DND-41 (cell line): ENCODE measurements around the gene SCN5A.

ENCODE experiments used
- EZH2 ChIP-seq: IDR thresholded peaks from 3 replicates; pipeline ENCODE4 v1.6.1; 2012; ENCODE audit warnings: borderline replicate concordance, low read depth, mild to moderate bottlenecking, moderate library complexity, low read length, inconsistent platforms; ENCODE audit not compliant: severe bottlenecking
- TF ChIP-seq, protein P1 (sequence below): IDR thresholded peaks from 2 replicates; pipeline ENCODE4 v1.5.1; 2012; ENCODE audit warnings: borderline replicate concordance, low read length, moderate library complexity, mild to moderate bottlenecking; ENCODE audit not compliant: poor library complexity, severe bottlenecking; ENCODE audit errors: extremely low read depth

DNA sequence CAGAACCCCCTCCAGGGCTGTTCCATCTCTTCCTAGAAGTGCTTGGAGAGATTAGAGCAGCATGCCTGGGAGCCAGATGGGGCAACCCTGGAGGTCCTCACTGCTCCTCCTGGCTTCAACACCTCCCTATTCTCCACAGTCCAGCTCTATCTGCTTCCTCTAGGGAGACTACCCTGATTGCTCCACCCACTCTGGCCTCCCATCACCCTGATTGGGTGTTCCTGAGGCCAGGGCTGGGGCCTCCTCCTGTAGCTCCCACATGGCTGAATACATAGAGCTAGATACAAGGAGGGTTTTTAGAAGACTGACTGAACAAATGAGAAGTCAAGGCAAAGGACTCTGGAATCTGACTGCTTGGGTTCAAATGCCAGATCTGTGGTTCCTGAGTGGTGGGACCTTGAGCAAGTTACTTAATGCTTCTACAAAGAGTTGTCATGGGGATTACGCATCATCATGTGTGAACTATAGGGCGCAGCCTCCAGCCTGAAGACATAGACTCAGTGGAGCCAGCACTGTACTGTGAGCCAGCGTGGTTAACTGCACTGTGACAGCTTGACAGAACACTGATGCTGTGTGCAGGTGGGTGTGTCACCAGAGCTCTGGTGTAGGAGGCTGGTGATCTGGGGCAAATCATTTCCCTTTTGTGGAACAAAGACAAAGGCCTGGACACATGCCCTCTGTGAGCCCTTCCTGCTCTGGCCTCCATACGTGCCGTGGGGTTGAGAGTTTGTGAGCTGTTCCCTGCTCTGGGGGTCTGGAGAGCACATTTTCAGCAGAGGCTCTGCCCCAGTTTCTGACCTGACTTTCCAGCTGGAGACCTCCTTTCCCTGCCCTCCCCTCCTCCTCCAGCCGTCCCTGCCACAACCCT is 74.8 kb downstream of the SCN5A start:
- TF ChIP-seq, protein P1, sequence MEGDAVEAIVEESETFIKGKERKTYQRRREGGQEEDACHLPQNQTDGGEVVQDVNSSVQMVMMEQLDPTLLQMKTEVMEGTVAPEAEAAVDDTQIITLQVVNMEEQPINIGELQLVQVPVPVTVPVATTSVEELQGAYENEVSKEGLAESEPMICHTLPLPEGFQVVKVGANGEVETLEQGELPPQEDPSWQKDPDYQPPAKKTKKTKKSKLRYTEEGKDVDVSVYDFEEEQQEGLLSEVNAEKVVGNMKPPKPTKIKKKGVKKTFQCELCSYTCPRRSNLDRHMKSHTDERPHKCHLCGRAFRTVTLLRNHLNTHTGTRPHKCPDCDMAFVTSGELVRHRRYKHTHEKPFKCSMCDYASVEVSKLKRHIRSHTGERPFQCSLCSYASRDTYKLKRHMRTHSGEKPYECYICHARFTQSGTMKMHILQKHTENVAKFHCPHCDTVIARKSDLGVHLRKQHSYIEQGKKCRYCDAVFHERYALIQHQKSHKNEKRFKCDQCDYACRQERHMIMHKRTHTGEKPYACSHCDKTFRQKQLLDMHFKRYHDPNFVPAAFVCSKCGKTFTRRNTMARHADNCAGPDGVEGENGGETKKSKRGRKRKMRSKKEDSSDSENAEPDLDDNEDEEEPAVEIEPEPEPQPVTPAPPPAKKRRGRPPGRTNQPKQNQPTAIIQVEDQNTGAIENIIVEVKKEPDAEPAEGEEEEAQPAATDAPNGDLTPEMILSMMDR: no peak
- no peak for TF ChIP-seq EZH2
